NCI-H1694 (cell line): ENCODE measurements around the gene CNPY1.

Source experiments
- DNase-seq: peaks from one replicate; lab custom pipeline; 2025; lab: John Stamatoyannopoulos, UW

The CNPY1 gene

GRCh38 chr7:155489158-155489840, 57.1 kb downstream of the CNPY1 start:
- DNase-seq: no peak

- DNase-seq: no peak
Measured at GRCh38 chr7:155488483-155489127, 57.8 kb downstream of the CNPY1 start.

DNA sequence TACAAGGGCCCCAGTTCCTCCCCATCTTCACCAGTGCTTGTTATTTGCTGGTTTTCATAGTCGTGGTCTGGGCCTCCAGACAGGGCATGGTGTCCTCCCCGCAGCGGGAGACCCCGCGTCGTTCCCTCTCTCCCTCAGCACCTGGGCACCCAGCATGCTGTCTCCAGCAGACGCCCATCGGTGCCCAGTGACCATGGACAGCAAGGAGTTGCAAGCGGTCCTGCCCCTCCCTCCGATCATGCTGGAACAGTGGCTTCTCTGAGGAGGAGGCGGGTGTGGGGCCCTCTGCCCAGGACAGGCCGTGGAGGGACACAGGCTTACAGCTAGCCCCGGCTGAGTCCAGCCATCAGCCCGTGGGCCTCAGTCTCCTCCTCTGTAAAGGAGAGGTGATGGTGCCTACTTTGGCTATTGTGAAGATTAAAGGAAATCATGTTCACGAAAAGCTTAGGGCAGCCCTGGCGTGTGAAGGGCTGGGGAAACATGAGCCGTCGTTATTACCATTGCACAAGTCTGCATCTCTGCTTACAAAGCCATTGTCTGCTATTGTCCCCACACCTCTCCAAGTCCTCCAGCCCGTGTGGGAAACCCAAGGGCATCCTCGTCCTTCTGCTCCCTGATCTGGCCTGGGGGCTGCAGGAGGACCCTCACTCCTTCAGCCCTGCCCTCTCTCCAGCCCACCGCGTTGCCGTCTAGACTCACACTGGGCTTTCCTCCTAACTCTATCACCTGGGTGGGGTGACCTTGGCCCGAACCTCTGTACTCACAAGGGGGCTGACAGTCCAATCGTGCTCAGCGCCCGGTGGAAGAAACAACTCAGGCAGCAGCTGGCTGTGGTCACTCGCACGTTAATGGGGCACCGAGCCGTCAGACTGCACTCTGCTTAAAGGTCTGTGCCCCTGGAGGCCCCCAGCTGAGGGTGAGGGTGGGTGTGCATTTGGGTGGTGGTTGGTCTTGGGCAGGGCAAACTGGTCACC, 58.6 kb downstream of the CNPY1 start:
- DNase-seq: no peak

DNA sequence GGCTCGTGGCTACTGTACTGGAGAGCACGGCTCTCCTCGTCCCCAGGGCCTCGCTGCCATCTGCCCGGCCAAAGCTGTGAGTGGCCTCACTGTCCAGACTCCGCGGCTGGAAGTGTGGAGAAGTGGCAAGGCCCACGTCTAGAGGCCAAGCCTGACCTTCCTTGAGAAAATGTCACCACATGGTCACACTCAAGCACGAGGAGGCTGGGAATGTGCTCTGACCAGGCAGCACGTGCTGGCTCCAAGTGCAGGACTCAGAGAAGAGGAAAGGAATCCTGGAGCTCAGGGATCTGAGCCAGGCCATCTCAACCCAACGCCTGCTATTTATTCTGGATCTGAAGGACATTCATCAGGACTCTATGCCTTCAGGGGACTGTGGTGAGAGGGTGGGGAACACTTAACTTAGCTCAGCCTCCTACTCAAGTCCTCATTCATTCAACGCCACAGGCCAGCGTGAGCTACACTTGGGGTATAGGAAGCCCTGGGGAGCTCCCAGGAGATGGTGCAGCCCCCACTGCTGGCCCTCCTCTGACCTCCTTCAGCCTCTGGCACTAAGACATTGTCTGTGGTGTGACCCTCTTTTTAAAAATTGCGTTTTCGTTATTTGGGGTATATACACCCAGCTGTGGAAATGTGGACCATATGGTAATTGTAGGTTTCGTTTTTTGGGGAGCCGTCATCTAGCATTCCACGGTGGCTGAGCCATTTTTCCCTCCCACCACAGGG, 59.4 kb downstream of the CNPY1 start:
- DNase-seq: no peak

DNA sequence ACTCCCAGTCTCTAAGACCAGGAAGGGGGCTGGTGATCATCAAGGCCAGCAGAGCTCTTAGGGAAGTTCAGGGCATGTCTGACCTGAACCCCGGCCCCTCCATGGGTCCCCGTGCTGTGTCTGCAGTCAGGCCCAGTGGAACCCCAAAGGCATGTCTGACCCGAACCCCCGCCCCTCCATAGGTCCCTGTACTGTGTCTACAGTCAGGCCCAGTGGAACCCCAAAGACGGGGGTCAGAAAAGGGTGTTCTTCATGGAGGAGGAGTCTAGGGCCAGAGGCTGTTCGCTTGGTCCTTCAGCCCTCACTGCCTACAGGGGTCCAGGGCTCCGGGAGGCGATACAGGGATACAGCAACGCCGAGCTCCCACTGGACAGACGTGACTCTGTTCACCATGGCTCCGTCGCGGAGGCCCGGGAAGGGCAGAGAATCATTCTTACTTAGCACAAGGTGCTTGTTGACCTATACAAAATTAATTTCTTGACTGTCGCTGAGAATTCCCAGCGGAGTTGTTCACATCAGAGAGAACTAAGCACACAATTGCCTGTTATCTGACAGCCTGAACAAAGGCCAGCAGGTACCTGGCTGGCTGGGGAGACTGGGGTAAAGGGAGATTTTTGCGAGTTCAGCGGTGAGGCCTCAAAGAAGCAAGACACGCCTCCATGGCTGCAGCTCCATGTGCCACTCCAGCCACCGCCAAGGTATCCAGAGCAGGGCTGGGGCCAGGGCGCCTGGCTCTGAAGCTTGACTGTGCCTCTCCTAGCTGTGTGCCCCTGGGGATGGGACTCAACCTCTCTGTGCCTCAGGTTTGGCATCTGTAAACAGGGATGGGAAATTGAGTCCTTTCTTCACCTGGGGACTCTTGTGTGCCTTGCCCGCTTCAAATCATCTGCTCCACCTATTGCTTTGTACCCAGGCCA, 61.6 kb downstream of the CNPY1 start:
- DNase-seq: no peak

- DNase-seq: no peak
Measured at GRCh38 chr7:155483868-155484325, 62.5 kb downstream of the CNPY1 start.

DNA sequence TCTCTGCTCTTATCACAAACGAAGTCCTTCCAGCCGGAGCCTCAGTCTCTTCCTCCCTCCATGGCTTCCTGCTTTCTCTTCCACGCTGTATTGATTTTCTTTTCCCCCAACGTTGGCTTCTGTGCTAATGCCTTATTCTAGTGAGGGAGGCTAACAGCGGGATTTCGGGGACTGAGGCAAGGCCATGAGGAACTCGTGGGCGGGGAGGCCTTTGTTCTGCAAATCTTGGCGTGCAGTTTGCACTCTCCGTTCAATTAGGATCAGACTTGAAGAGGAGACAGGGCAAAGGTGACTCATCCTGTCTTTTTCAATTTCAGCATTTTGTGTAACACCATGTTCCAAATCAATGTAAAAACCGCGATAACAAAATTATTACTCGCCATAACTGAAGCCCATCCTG, 63.1 kb downstream of the CNPY1 start:
- no peak for DNase-seq

GRCh38 chr7:155482511-155483183, 63.7 kb downstream of the CNPY1 start:
- DNase-seq: no peak

- no peak for DNase-seq
Measured at GRCh38 chr7:155481764-155482163, 64.6 kb downstream of the CNPY1 start.

DNA sequence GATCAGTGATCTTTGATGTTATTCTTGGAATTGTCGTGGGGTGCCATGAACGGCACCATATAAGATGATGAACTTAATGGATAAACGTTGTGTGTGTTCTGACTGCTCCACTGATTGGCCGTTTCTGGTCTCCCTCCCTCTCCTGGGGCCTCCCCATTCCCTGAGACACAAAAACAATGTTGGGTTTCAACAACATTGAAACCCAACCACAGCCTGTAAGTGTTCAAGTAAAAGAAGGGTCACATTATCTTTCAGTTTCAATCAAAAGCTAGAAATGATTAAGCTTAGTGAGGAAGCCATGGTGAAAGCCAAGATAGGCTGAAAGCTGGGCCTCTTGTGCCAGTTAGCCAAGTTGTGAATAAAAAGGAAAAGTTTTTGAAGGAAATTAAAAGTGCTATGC, 68.9 kb downstream of the CNPY1 start:
- DNase-seq: no peak

- no peak for DNase-seq
Measured at GRCh38 chr7:155471718-155472117, 74.6 kb downstream of the CNPY1 start.

- no peak for DNase-seq
Measured at GRCh38 chr7:155470686-155471638, 75.4 kb downstream of the CNPY1 start.

GRCh38 chr7:155470186-155470487, 76.2 kb downstream of the CNPY1 start:
- no peak for DNase-seq

DNA sequence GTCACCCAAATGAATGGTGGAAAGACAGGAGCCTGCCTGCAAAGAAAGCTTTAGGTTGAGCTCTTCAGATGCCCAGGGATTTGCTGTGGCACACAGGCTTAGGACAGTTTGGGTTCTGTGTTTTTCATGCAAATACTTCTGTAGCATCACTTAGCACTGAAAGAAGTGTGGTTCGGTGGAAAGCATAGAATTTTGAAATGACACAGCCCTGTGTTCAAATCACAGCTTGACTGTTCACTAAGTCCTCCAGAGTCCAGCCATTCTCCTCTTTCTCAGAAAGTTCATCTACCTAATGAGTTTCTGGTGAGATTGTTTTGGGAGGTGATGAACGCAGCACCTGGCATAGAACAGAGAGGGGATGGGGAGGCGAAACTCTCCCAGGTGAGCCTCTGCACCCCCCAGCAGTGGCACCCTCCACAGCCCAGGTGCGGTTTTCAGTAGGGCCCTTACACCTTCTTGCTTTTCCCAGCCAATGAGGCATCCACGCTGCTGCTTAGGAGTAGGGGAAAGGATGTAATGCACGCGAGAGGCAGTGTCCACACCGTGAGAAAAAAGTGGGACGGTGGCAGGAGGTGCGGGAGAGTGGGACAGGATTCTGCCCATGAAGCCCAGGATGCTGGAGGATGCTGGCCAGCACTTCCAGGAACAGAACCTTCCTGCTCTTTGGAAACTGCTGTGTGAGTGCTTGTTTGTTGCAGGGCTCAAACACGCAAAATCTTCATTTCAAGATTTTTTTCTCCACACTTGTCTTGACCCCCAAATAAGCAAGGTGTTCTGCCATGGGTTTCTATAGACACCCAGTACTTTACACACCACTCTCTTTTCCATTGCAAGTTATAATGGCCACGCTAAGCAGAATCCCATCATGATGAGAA, 76.8 kb downstream of the CNPY1 start:
- DNase-seq: no peak

- no peak for DNase-seq
Measured at GRCh38 chr7:155468785-155469148, 77.6 kb downstream of the CNPY1 start.

- DNase-seq: no peak
Measured at GRCh38 chr7:155467846-155468784, 78.2 kb downstream of the CNPY1 start.
